ENCODE data around the gene ARHGAP29.

GRCh38 chr1:94255476-94255875 lies 18.1 kb upstream of the ARHGAP29 start:
- TF ChIP-seq POLR2A (IDR thresholded peaks at IDR 0.05; ENCODE audit: low read depth, low read length) (no peak), POLR2AphosphoS5 (IDR thresholded peaks at IDR 0.05; ENCODE audit: low read depth, low read length) (no peak), TAF1 (IDR thresholded peaks at IDR 0.05; ENCODE audit: low read depth, low read length) (no peak)
